ENCODE results near the gene APOBEC4. TPM values are rescaled to one million over a fixed set of nuclear protein-coding genes. Genes with fewer than 3 reads are reported as not detected.

The APOBEC4 gene
- polyA plus RNA-seq, 1 donor from 2014 or later, result not detected

- no peak overlapping the region for H3K27ac ChIP-seq (ENCODE audit: low read length)
- H3K36me3 ChIP-seq (ENCODE audit: insufficient read depth, low read length), result no peaks in the 10 kb centered on the region
- TF ChIP-seq RAD21 (conservative IDR thresholded peaks at IDR 0.05), result no peak
- TF ChIP-seq EZH2 (IDR thresholded peaks at IDR 0.05; ENCODE audit: borderline replicate concordance, insufficient read depth, low read length, poor library complexity, severe bottlenecking), result no peak
- TF ChIP-seq POLR2AphosphoS5 (IDR thresholded peaks at IDR 0.05), result no peak
- no peak for TF ChIP-seq REST (IDR thresholded peaks at IDR 0.05; ENCODE audit: borderline replicate concordance)
- TF ChIP-seq MXI1 (conservative IDR thresholded peaks at IDR 0.05; ENCODE audit: poor library complexity, severe bottlenecking), result no peak
- TF ChIP-seq SMC3 (conservative IDR thresholded peaks at IDR 0.05; ENCODE audit: poor library complexity), result no peak
- TF ChIP-seq TAF1 (IDR thresholded peaks at IDR 0.05; ENCODE audit: low read depth), result no peak
- no peak for TF ChIP-seq CTCF (IDR thresholded peaks at IDR 0.05; ENCODE audit: poor library complexity, severe bottlenecking)
- TF ChIP-seq EP300 (conservative IDR thresholded peaks at IDR 0.05; ENCODE audit: poor library complexity, severe bottlenecking), result no peak
- H3F3A ChIP-seq (ENCODE audit: insufficient read depth, low read length, poor library complexity, severe bottlenecking), result no peaks in the 10 kb centered on the region
- H3K4me2 ChIP-seq (ENCODE audit: low read length), result no peak overlapping the region
- H3K9me2 ChIP-seq (ENCODE audit: insufficient read depth, low read length), result no peaks in the 10 kb centered on the region
- H3K9ac ChIP-seq (ENCODE audit: low read length), result no peak overlapping the region
- H3K27me3 ChIP-seq (ENCODE audit: insufficient read depth, low read depth, low read length), result no peaks in the 10 kb centered on the region
- no peak overlapping the region for H3K4me3 ChIP-seq (ENCODE audit: low read length)
- H2AFZ ChIP-seq (ENCODE audit: low read depth, low read length), result no peak overlapping the region
- no peaks in the 10 kb centered on the region for H4K20me1 ChIP-seq (ENCODE audit: insufficient read depth)
- H3K9me3 ChIP-seq (ENCODE audit: low read length), result no peaks in the 10 kb centered on the region
- peaks cover 15% of the 10 kb centered on the region for H3K79me2 ChIP-seq (replicated peaks; ENCODE audit: insufficient read depth, low read length)
Observed at GRCh38 chr1:183648042-183648441, 5.1 kb downstream of the APOBEC4 start.

GRCh38 chr1:183646776-183647175 is 6.3 kb downstream of the APOBEC4 start:
- Histone ChIP-seq H3K27me3 (ENCODE audit: insufficient read depth, low read depth, low read length) (no peaks in the 10 kb centered on the region), H3K36me3 (ENCODE audit: insufficient read depth, low read length) (no peaks in the 10 kb centered on the region), H3K4me3 (ENCODE audit: low read length) (no peak overlapping the region), H2AFZ (ENCODE audit: low read depth, low read length) (no peak overlapping the region), H3K9me3 (ENCODE audit: low read length) (no peaks in the 10 kb centered on the region), H3K9ac (ENCODE audit: low read length) (no peak overlapping the region), H4K20me1 (ENCODE audit: insufficient read depth) (no peaks in the 10 kb centered on the region), H3K4me2 (ENCODE audit: low read length) (no peak overlapping the region), H3K27ac (ENCODE audit: low read length) (no peak overlapping the region), H3F3A (ENCODE audit: insufficient read depth, low read length, poor library complexity, severe bottlenecking) (no peaks in the 10 kb centered on the region), H3K9me2 (ENCODE audit: insufficient read depth, low read length) (no peaks in the 10 kb centered on the region), H3K79me2 (replicated peaks; ENCODE audit: insufficient read depth, low read length) (peaks cover 21% of the 10 kb centered on the region)
- TF ChIP-seq RAD21 (conservative IDR thresholded peaks at IDR 0.05), result no peak
- TF ChIP-seq EP300 (conservative IDR thresholded peaks at IDR 0.05; ENCODE audit: poor library complexity, severe bottlenecking), result no peak
- TF ChIP-seq SMC3 (conservative IDR thresholded peaks at IDR 0.05; ENCODE audit: poor library complexity), result no peak
- TF ChIP-seq CTCF (IDR thresholded peaks at IDR 0.05; ENCODE audit: poor library complexity, severe bottlenecking), result no peak
- no peak for TF ChIP-seq EZH2 (IDR thresholded peaks at IDR 0.05; ENCODE audit: borderline replicate concordance, insufficient read depth, low read length, poor library complexity, severe bottlenecking)
- TF ChIP-seq REST (IDR thresholded peaks at IDR 0.05; ENCODE audit: borderline replicate concordance), result no peak
- TF ChIP-seq MXI1 (conservative IDR thresholded peaks at IDR 0.05; ENCODE audit: poor library complexity, severe bottlenecking), result no peak
- no peak for TF ChIP-seq TAF1 (IDR thresholded peaks at IDR 0.05; ENCODE audit: low read depth)
- no peak for TF ChIP-seq POLR2AphosphoS5 (IDR thresholded peaks at IDR 0.05)

Data from neural cell (in vitro differentiated cells).